Endodermal cell (in vitro differentiated cells): ENCODE measurements around the gene GABRG3. TPM values are rescaled to one million over a fixed set of nuclear protein-coding genes. Genes with fewer than 3 reads are reported as not detected.

Source experiments
- DNase-seq: peaks from one replicate; pipeline ENCODE4 v3.0.0-alpha.2; 2017
- H3K27ac ChIP-seq: 2 replicates; pipeline ENCODE4 v1.5.1; 2013; ENCODE audit warnings: mild to moderate bottlenecking, low read depth, low read length, moderate library complexity
- H3K27me3 ChIP-seq: 2 replicates; pipeline ENCODE4 v1.6.1; 2013; ENCODE audit warnings: mild to moderate bottlenecking, low read length, moderate library complexity; ENCODE audit not compliant: insufficient read depth, control insufficient read depth, poor library complexity, severe bottlenecking
- H3K36me3 ChIP-seq: 2 replicates; pipeline ENCODE4 v1.7.0; 2013; ENCODE audit warnings: mild to moderate bottlenecking, low read length, moderate library complexity; ENCODE audit not compliant: control insufficient read depth, insufficient read depth
- H3K4me1 ChIP-seq: one replicate; pipeline ENCODE4 v1.7.0; 2013; ENCODE audit warnings: low read length; ENCODE audit not compliant: control insufficient read depth, insufficient read depth
- H3K4me3 ChIP-seq: 2 replicates; pipeline ENCODE4 v1.5.1; 2013; ENCODE audit warnings: mild to moderate bottlenecking, low read length, moderate library complexity
- H3K9ac ChIP-seq: 2 replicates; pipeline ENCODE4 v1.6.1; 2013; ENCODE audit warnings: mild to moderate bottlenecking, low read length, moderate library complexity; ENCODE audit not compliant: poor library complexity, severe bottlenecking; ENCODE audit errors: extremely low read depth
- H3K9me3 ChIP-seq: 2 replicates; pipeline ENCODE4 v1.6.1; 2013; ENCODE audit warnings: mild to moderate bottlenecking, low read length, moderate library complexity; ENCODE audit not compliant: control insufficient read depth
- H3K27ac Mint-ChIP-seq: 2 replicates; pipeline ENCODE4 v1.8.0; 2020; ENCODE audit warnings: mixed read lengths
- H3K27me3 Mint-ChIP-seq: 2 replicates; pipeline ENCODE4 v1.8.0; 2021; ENCODE audit warnings: mild to moderate bottlenecking, mixed read lengths; ENCODE audit not compliant: insufficient read depth
- H3K36me3 Mint-ChIP-seq: 2 replicates; pipeline ENCODE4 v1.8.0; 2020; ENCODE audit warnings: low read depth, mixed read lengths
- H3K4me1 Mint-ChIP-seq: 2 replicates; pipeline ENCODE4 v1.8.0; 2020; ENCODE audit warnings: mixed read lengths
- H3K4me3 Mint-ChIP-seq: 2 replicates; pipeline ENCODE4 v1.8.0; 2020; ENCODE audit warnings: mild to moderate bottlenecking, moderate library complexity, mixed read lengths
- H3K9me3 Mint-ChIP-seq: 2 replicates; pipeline ENCODE4 v1.8.0; 2020; ENCODE audit warnings: mild to moderate bottlenecking, mixed read lengths
- CTCF ChIP-seq: fragments of 200-600 bp; sonication (generic); conservative IDR thresholded peaks from 2 replicates; pipeline ENCODE4 v1.5.0; 2021; ENCODE audit warnings: antibody characterized with exemption, mild to moderate bottlenecking
- WGBS, 2 experiments: methylation state at CpG; one replicate each; pipeline versions ENCODE4 v1.1.5 to v1.1.7; 2013; ENCODE audit warnings: missing lambda C conversion rate in 2 of 2, mixed read lengths in 1 of 2; ENCODE audit not compliant: insufficient coverage in 1 of 2, insufficient read length in 1 of 2; 5-methylcytosine and 5-hydroxymethylcytosine counted together
- total RNA-seq, 2 donors: library from RNA; stranded (reverse); fragmentation: NEBNext Ultra II Directional in 1 of 2; extraction: Animal tissue kit (Norgen Biotek cat#: 25700) in 1 of 2; gene quantifications; 2 replicates in 1 of 2; 3 replicates in 1 of 2; pipeline ENCODE4 v1.2.1, GENCODE V29; 2021

Gene GABRG3
- total RNA-seq, 2 donors from 2014 or later = 0.48 to 0.84 TPM

GRCh38 chr15:27563765-27564370 lies 592.9 kb downstream of the GABRG3 start:
- H3K9me3 ChIP-seq = peaks cover 27% of the 10 kb centered on the region
- no peaks in the 10 kb centered on the region for H3K36me3 Mint-ChIP-seq
- no peaks in the 10 kb centered on the region for H3K36me3 ChIP-seq
- no peak overlapping the region for H3K27ac Mint-ChIP-seq
- peaks cover 23% of the 10 kb centered on the region for H3K9me3 Mint-ChIP-seq
- peaks cover 2% of the 10 kb centered on the region for H3K4me1 Mint-ChIP-seq
- no peak for DNase-seq
- H3K9ac ChIP-seq = no peak overlapping the region
- no peak overlapping the region for H3K4me3 ChIP-seq
- no peak overlapping the region for H3K4me3 Mint-ChIP-seq
- no peaks in the 10 kb centered on the region for H3K4me1 ChIP-seq
- 86 to 100% methylated on average over 1 to 3 of the region's 3 CpGs for WGBS, 2 experiments
- TF ChIP-seq CTCF = no peak
- H3K27me3 Mint-ChIP-seq = no peaks in the 10 kb centered on the region
- no peak overlapping the region for H3K27ac ChIP-seq
- H3K27me3 ChIP-seq = no peaks in the 10 kb centered on the region

DNA sequence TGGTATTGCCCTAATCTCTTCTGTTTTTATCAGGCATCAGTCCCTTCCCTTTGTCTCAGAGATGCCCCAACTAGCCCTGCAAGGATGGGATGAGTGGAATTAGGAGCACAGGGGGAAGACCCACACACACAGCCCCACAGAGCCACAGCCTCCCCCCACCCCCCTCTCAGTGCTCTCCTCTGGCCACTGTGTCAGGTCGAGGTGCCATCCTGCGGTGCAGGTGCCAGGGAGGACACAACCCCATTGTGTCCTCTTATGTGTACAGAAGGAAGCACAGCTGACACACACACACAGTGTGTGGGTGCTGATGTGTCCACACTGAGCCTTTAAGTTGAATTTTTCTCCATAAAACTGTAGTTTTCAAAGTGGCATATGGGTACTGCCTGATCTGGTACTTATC lies 593.7 kb downstream of the GABRG3 start:
- H3K9me3 Mint-ChIP-seq = peaks cover 18% of the 10 kb centered on the region
- Histone ChIP-seq H3K4me1 (no peaks in the 10 kb centered on the region), H3K9me3 (peaks cover 22% of the 10 kb centered on the region), H3K36me3 (no peaks in the 10 kb centered on the region), H3K9ac (no peak overlapping the region), H3K27me3 (no peaks in the 10 kb centered on the region), H3K4me3 (no peak overlapping the region), H3K27ac (no peak overlapping the region)
- no peak for TF ChIP-seq CTCF
- H3K27me3 Mint-ChIP-seq = no peaks in the 10 kb centered on the region
- WGBS, 2 experiments = 81% methylated on average over 2 of the region's 2 CpGs; no CpG with 5 or more reads in 1 of the 2 experiments
- H3K4me3 Mint-ChIP-seq = no peak overlapping the region
- DNase-seq = no peak
- H3K27ac Mint-ChIP-seq = no peak overlapping the region
- no peaks in the 10 kb centered on the region for H3K36me3 Mint-ChIP-seq
- H3K4me1 Mint-ChIP-seq = peaks cover 2% of the 10 kb centered on the region

DNA sequence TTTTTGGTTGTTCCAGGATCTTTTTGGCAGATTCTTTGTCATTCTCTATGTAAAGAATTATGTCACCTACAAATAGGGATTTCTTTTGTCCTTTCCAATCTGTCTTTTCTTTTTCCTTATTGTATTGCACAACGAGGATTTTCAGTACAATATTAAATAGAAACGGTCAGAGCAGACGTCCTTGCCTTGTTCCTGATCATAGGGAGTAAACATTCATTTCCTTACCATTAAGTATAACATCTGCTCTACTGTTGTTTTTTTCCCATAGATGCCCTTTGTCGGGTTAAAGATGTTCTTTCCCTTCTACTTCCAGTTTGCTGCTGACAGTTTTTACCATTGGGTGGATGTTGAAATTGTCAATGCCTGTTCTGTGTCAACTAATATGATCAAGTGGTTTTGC lies 599.8 kb downstream of the GABRG3 start:
- Mint-ChIP-seq H3K27ac (no peak overlapping the region), H3K4me3 (no peak overlapping the region), H3K27me3 (no peaks in the 10 kb centered on the region), H3K4me1 (peaks cover 8% of the 10 kb centered on the region), H3K36me3 (no peaks in the 10 kb centered on the region), H3K9me3 (no peaks in the 10 kb centered on the region)
- no peaks in the 10 kb centered on the region for H3K9me3 ChIP-seq
- no peak overlapping the region for H3K4me3 ChIP-seq
- no peak overlapping the region for H3K9ac ChIP-seq
- no peak for DNase-seq
- no peaks in the 10 kb centered on the region for H3K27me3 ChIP-seq
- WGBS, 2 experiments = 83 to 92% methylated on average over 2 to 4 of the region's 4 CpGs
- H3K4me1 ChIP-seq = no peaks in the 10 kb centered on the region
- no peaks in the 10 kb centered on the region for H3K36me3 ChIP-seq
- no peak for TF ChIP-seq CTCF
- H3K27ac ChIP-seq = no peak overlapping the region
